SK-N-SH treated with all-trans-retinoic acid at 6 μM for 48 hours (cell line): Measurements from ENCODE around the gene GDF11.

Experiments
- ATAC-seq: fragments of 200-7000 bp; cut with Tn5 transposase; 3 replicates; pipeline ENCODE4 v1.9.1; 2020; ENCODE audit warnings: mild to moderate bottlenecking, moderate library complexity
- ARNTL ChIP-seq: fragments of 450-650 bp; formaldehyde crosslinking; IDR thresholded peaks from 2 replicates; pipeline ENCODE4 v1.5.0; 2020; ENCODE audit warnings: low read depth, mild to moderate bottlenecking, moderate library complexity, borderline replicate concordance
- BACH2 ChIP-seq: fragments of 250-450 bp; sonication (Bioruptor Pico); IDR thresholded peaks from 2 replicates; pipeline ENCODE4 v1.9.0; 2021; ENCODE audit warnings: mild to moderate bottlenecking, borderline replicate concordance
- CSDC2 ChIP-seq: fragments of 250-450 bp; sonication (Bioruptor Pico); IDR thresholded peaks from 2 replicates; pipeline ENCODE4 v1.5.0; 2020; ENCODE audit warnings: mild to moderate bottlenecking, moderate library complexity
- CSRNP3 ChIP-seq: fragments of 250-450 bp; sonication (Bioruptor Pico); IDR thresholded peaks from 2 replicates; pipeline ENCODE4 v1.5.1; 2021; ENCODE audit warnings: mild to moderate bottlenecking, moderate library complexity
- ESRRG ChIP-seq: fragments of 250-450 bp; sonication (Bioruptor Pico); IDR thresholded peaks from 2 replicates; pipeline ENCODE4 v1.6.1; 2021; ENCODE audit warnings: mild to moderate bottlenecking
- GLIS3 ChIP-seq: fragments of 250-450 bp; sonication (Bioruptor Pico); IDR thresholded peaks from 2 replicates; pipeline ENCODE4 v1.5.0; 2020; ENCODE audit warnings: mild to moderate bottlenecking, moderate library complexity
- ISL1 ChIP-seq: fragments of 250-450 bp; sonication (Bioruptor Pico); IDR thresholded peaks from 2 replicates; pipeline ENCODE4 v2.1.2; 2022; ENCODE audit warnings: mild to moderate bottlenecking, moderate library complexity
- RARB ChIP-seq: fragments of 250-450 bp; sonication (Bioruptor Pico); IDR thresholded peaks from 2 replicates; pipeline ENCODE4 v1.8.0; 2021; ENCODE audit warnings: mild to moderate bottlenecking, moderate library complexity
- SNAI2 ChIP-seq: fragments of 250-450 bp; sonication (Bioruptor Pico); IDR thresholded peaks from 2 replicates; pipeline ENCODE4 v1.5.0; 2020; ENCODE audit warnings: mild to moderate bottlenecking, moderate library complexity
- TOX ChIP-seq: fragments of 250-450 bp; sonication (Bioruptor Pico); IDR thresholded peaks from 2 replicates; pipeline ENCODE4 v1.8.0; 2021; ENCODE audit warnings: mild to moderate bottlenecking, moderate library complexity, borderline replicate concordance
- ZC3H10 ChIP-seq: fragments of 250-450 bp; sonication (Bioruptor Pico); IDR thresholded peaks from 2 replicates; pipeline ENCODE4 v1.5.1; 2021; ENCODE audit warnings: mild to moderate bottlenecking, moderate library complexity
- ZFP3 ChIP-seq: fragments of 250-450 bp; sonication (Bioruptor Pico); IDR thresholded peaks from 2 replicates; pipeline ENCODE4 v1.5.0; 2020; ENCODE audit warnings: mild to moderate bottlenecking, moderate library complexity
- ZFP30 ChIP-seq: fragments of 450-650 bp; formaldehyde crosslinking; IDR thresholded peaks from 2 replicates; pipeline ENCODE4 v1.5.0; 2022; ENCODE audit warnings: mild to moderate bottlenecking, moderate library complexity
- ZNF8 ChIP-seq: fragments of 450-650 bp; formaldehyde crosslinking; IDR thresholded peaks from 2 replicates; pipeline ENCODE4 v1.5.0; 2020; ENCODE audit warnings: mild to moderate bottlenecking, moderate library complexity
- TF ChIP-seq, protein P1 (sequence below): fragments of 250-450 bp; sonication (Bioruptor Pico); IDR thresholded peaks from 2 replicates; pipeline ENCODE4 v1.8.0; 2020; ENCODE audit warnings: mild to moderate bottlenecking, moderate library complexity, borderline replicate concordance
- TF ChIP-seq, protein P2 (sequence below): fragments of 250-450 bp; sonication (Bioruptor Pico); IDR thresholded peaks from 2 replicates; pipeline ENCODE4 v1.8.0; 2021; ENCODE audit warnings: low read depth, mild to moderate bottlenecking, moderate library complexity, borderline replicate concordance
- TF ChIP-seq, protein P3 (sequence below): fragments of 250-450 bp; sonication (Bioruptor Pico); IDR thresholded peaks from 2 replicates; pipeline ENCODE4 v1.5.1; 2020; ENCODE audit warnings: low read depth, mild to moderate bottlenecking, moderate library complexity

GDF11 gene

DNA sequence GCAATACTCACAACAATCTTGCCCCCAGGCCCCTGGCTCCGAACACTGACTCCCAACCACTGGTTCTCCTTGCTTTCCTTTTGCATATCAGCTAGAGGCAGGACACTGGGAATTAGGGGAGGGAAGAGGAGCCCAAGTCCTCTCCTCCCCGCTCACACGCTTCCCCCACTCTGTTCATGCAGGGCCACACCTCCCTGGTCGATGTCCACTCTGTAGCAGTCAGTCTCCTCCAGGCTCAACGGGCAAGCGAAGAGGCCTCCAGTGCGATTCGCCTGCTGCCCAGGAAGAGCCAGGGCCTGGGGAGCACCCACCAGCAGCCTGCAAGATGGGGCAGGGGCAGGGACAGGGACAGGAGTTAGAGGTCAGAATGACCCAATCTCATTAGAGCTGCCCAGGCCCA, 40.1 kb upstream of the GDF11 start:
- TF ChIP-seq ISL1 (CRISPR knock-in tag): no peak
- no peak for TF ChIP-seq CSRNP3 (CRISPR knock-in tag)
- no peak for TF ChIP-seq TOX (CRISPR knock-in tag)
- no peak for TF ChIP-seq ESRRG (CRISPR knock-in tag)
- TF ChIP-seq CSDC2 (CRISPR knock-in tag): no peak
- no peak for TF ChIP-seq BACH2 (CRISPR knock-in tag)
- TF ChIP-seq, protein P1, sequence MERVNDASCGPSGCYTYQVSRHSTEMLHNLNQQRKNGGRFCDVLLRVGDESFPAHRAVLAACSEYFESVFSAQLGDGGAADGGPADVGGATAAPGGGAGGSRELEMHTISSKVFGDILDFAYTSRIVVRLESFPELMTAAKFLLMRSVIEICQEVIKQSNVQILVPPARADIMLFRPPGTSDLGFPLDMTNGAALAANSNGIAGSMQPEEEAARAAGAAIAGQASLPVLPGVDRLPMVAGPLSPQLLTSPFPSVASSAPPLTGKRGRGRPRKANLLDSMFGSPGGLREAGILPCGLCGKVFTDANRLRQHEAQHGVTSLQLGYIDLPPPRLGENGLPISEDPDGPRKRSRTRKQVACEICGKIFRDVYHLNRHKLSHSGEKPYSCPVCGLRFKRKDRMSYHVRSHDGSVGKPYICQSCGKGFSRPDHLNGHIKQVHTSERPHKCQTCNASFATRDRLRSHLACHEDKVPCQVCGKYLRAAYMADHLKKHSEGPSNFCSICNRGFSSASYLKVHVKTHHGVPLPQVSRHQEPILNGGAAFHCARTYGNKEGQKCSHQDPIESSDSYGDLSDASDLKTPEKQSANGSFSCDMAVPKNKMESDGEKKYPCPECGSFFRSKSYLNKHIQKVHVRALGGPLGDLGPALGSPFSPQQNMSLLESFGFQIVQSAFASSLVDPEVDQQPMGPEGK (CRISPR knock-in tag): no peak
- no peak for TF ChIP-seq SNAI2 (CRISPR knock-in tag)
- TF ChIP-seq ZFP3 (CRISPR knock-in tag): no peak
- TF ChIP-seq ZC3H10 (CRISPR knock-in tag): no peak
- no peak for ATAC-seq

GRCh38 chr12:55703288-55703687, 39.6 kb upstream of the GDF11 start:
- TF ChIP-seq GLIS3 (CRISPR knock-in tag) (no peak), SNAI2 (CRISPR knock-in tag) (no peak), RARB (no peak), CSDC2 (CRISPR knock-in tag) (no peak), ZFP30 (CRISPR knock-in tag) (no peak), CSRNP3 (CRISPR knock-in tag) (no peak), ARNTL (CRISPR knock-in tag) (no peak), ZNF8 (CRISPR knock-in tag) (no peak)
- ATAC-seq: no peak

DNA sequence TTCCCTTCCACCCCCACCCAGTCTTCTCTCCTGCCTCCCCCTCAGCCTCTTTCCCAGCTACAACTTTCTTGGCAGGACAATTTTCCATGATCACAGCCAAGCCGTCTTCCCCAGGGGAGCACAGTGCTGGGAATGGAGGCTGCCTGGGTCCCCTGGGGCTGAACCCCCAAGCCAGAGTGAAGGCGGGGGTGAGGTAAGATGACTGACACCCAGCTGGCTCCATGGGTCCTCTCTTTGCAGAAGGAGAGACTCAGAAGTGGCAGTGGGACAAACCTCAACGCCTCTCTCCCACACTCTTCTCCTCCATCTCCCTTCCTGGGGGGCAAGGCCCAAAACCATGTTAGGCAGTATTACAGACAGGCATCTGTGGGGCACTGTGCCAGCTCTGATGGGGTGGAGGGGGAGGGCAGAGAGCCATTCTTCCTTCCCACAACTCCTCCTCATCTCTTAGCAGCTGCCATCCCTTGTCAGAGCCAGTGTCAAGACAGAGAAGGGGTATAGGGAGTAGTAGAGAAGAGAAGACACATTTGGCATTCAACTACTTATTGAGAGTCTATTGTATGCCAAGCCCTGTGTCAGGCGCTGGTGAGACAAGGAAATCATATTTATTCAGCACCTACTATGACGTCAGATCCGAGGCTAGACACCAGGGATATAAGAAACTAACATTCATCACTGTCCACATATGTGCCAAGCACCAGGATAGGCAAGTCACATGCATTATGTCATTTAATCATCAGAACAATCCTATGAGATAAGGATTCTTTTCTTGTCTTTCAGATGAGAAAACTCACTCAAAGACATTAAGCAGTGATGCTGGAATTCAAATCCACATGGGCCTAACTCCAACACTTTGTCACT, 38.8 kb upstream of the GDF11 start:
- no peak for TF ChIP-seq TOX (CRISPR knock-in tag)
- no peak for TF ChIP-seq ARNTL (CRISPR knock-in tag)
- no peak for TF ChIP-seq ZFP3 (CRISPR knock-in tag)
- TF ChIP-seq, protein P2, sequence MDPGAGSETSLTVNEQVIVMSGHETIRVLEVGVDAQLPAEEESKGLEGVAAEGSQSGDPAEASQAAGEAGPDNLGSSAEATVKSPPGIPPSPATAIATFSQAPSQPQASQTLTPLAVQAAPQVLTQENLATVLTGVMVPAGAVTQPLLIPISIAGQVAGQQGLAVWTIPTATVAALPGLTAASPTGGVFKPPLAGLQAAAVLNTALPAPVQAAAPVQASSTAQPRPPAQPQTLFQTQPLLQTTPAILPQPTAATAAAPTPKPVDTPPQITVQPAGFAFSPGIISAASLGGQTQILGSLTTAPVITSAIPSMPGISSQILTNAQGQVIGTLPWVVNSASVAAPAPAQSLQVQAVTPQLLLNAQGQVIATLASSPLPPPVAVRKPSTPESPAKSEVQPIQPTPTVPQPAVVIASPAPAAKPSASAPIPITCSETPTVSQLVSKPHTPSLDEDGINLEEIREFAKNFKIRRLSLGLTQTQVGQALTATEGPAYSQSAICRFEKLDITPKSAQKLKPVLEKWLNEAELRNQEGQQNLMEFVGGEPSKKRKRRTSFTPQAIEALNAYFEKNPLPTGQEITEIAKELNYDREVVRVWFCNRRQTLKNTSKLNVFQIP: no peak
- TF ChIP-seq, protein P1 (CRISPR knock-in tag): no peak
- TF ChIP-seq ZC3H10 (CRISPR knock-in tag): no peak
- TF ChIP-seq BACH2 (CRISPR knock-in tag): no peak
- TF ChIP-seq GLIS3 (CRISPR knock-in tag): no peak
- TF ChIP-seq CSRNP3 (CRISPR knock-in tag): no peak
- TF ChIP-seq, protein P3, sequence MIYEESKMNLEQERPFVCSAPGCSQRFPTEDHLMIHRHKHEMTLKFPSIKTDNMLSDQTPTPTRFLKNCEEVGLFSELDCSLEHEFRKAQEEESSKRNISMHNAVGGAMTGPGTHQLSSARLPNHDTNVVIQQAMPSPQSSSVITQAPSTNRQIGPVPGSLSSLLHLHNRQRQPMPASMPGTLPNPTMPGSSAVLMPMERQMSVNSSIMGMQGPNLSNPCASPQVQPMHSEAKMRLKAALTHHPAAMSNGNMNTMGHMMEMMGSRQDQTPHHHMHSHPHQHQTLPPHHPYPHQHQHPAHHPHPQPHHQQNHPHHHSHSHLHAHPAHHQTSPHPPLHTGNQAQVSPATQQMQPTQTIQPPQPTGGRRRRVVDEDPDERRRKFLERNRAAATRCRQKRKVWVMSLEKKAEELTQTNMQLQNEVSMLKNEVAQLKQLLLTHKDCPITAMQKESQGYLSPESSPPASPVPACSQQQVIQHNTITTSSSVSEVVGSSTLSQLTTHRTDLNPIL (CRISPR knock-in tag): no peak
- ATAC-seq: no peak
